NB4 (cell line): ENCODE measurements around the gene ASB8.
A peak's percentile ranks its signal among the peaks of the same experiment; 100 is the strongest.

ENCODE experiments used
- DNase-seq: peaks from one replicate; pipeline ENCODE4 v3.0.0; 2010; ENCODE audit warnings: low read depth
- H3K4me3 ChIP-seq: one replicate; pipeline ENCODE4 v1.5.1; 2011; ENCODE audit warnings: mild to moderate bottlenecking, low read depth, low read length, moderate library complexity
- CTCF ChIP-seq: IDR thresholded peaks from one replicate; pipeline ENCODE4 v1.5.1; 2012; ENCODE audit warnings: low read depth, low read length
- MAX ChIP-seq: IDR thresholded peaks from 2 replicates; pipeline ENCODE4 v1.6.1; 2011; ENCODE audit warnings: low read depth, low read length
- MYC ChIP-seq: IDR thresholded peaks from 2 replicates; pipeline ENCODE4 v1.6.1; 2011; ENCODE audit warnings: low read depth, low read length
- POLR2A ChIP-seq: IDR thresholded peaks from 2 replicates; pipeline ENCODE4 v1.6.1; 2011; ENCODE audit warnings: mild to moderate bottlenecking; ENCODE audit not compliant: insufficient read length; ENCODE audit errors: extremely low read depth

Gene ASB8

GRCh38 chr12:48109424-48109823 lies 47.9 kb downstream of the ASB8 start:
- no peak for DNase-seq
- TF ChIP-seq MYC, result no peak
- TF ChIP-seq CTCF, result no peak

GRCh38 chr12:48106681-48107613 lies 50.4 kb downstream of the ASB8 start:
- H3K4me3 ChIP-seq, result peak overlapping the region; percentile 89
- TF ChIP-seq POLR2A (no peak), MAX (no peak)
- DNase-seq, result no peak

More at GRCh38 chr12:48109424-48109823, 47.9 kb downstream of the ASB8 start:
- no peak overlapping the region for H3K4me3 ChIP-seq

- peak within 1 kb of the TSS; percentile 89 for H3K4me3 ChIP-seq
- TF ChIP-seq MYC, result no peak; the same call in 1 of the 2 replicates
- TF ChIP-seq MAX, result no peak; the same call in 1 of the 2 replicates
- TF ChIP-seq CTCF, result no peak
- peak; percentile 38 for TF ChIP-seq POLR2A
- DNase-seq, result peak; percentile 92
These were observed 51.2 kb downstream of the ASB8 start, which contains the start of gene SENP1 for GRCh38 chr12:48105867-48106680. Gene SENP1 (minus strand): TSS chr12:48106079. CDS start chr12:48101472, 4,607 bp downstream.

- no peak for TF ChIP-seq MAX
- TF ChIP-seq CTCF, result no peak
- TF ChIP-seq POLR2A, result no peak
- TF ChIP-seq MYC, result no peak
- peak overlapping the region; percentile 89 for H3K4me3 ChIP-seq
- DNase-seq, result no peak
These were observed 51.9 kb downstream of the ASB8 start for GRCh38 chr12:48105321-48105866.

GRCh38 chr12:48104531-48104930 lies 52.8 kb downstream of the ASB8 start:
- H3K4me3 ChIP-seq, result peak overlapping the region; percentile 89
- TF ChIP-seq POLR2A, result no peak
- TF ChIP-seq MYC, result no peak
- no peak for TF ChIP-seq MAX
- TF ChIP-seq CTCF, result no peak
- peak; percentile 6 for DNase-seq
